Hepatocyte (in vitro differentiated cells): ENCODE measurements around the gene SLC12A5.

Source experiments
- CTCF ChIP-seq: fragments of 200-600 bp; sonication (generic); IDR thresholded peaks from 2 replicates; pipeline ENCODE4 v1.5.1; 2016; ENCODE audit warnings: antibody characterized with exemption, mild to moderate bottlenecking; ENCODE audit not compliant: poor library complexity
- EZH2phosphoT487 ChIP-seq: fragments of 200-600 bp; sonication (generic); IDR thresholded peaks from one replicate; pipeline ENCODE4 v1.6.1; 2018; ENCODE audit warnings: antibody characterized with exemption, mild to moderate bottlenecking, low read depth, moderate library complexity; ENCODE audit not compliant: unreplicated experiment, severe bottlenecking

- TF ChIP-seq CTCF (no peak), EZH2phosphoT487 (no peak)
Observed at GRCh38 chr20:46047821-46048220, 18.8 kb downstream of the SLC12A5 start.
